Activated CD4-positive, alpha-beta T cell treated with anti-CD3 and anti-CD28 coated beads for 48 hours (primary cell): Measurements from ENCODE around the gene CST11.
"Not testable (repeated sequence)": the region's sequence is repeated elsewhere in the genome, so short reads cannot be mapped to it uniquely, and the experiment has no call there.

Source experiments
- DNase-seq: peaks from one replicate; pipeline ENCODE4 v3.0.0-alpha.2; 2020

CST11 gene, protein sequence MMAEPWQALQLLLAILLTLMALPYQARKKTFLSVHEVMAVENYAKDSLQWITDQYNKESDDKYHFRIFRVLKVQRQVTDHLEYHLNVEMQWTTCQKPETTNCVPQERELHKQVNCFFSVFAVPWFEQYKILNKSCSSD

DNA sequence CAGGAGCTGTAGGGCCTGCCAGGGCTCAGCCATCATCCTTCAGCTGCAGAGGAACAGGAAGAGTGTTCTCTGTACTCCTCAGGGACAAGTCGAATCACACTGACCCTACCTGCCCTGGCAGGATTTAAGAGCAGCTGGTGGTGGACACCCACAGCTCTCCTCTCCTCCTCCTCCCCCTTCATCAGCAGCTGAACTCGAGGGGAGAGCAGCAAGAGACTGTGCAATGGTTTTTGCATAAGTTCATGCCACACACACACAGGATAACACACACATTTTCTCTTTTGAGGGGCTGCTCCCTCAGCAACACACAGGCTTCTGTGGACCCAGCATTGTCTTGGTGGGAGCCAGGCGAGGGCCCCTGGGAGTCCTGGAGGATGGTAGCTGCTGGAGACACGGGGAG, at the start of gene CST11:
CST11 (minus strand) TSS at position 101 of the 400 bp plus-strand sequence; CDS start at position 36, 65 bp downstream.
- no peak for DNase-seq

- DNase-seq: no peak
Observed at GRCh38 chr20:23501926-23502325, 49.2 kb upstream of the CST11 start.

DNA sequence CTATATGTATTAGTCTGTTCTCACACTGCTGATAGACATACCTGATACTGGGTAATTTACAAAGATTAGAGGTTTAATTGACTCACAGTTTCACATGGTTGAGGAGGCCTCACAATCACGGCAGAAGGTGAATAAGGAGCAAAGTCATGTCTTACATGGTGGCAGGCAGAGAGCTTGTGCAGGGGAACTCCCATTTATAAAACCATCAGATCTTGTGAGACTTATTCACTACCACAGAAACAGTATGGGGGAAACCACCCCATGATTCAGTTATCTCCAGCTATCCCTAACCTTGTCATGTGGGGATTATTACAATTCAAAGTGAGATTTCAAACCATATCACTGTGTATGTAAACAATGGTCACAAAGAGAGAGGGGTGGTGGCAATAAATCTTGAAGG, 44.9 kb upstream of the CST11 start:
- DNase-seq: peak; percentile 49

DNA sequence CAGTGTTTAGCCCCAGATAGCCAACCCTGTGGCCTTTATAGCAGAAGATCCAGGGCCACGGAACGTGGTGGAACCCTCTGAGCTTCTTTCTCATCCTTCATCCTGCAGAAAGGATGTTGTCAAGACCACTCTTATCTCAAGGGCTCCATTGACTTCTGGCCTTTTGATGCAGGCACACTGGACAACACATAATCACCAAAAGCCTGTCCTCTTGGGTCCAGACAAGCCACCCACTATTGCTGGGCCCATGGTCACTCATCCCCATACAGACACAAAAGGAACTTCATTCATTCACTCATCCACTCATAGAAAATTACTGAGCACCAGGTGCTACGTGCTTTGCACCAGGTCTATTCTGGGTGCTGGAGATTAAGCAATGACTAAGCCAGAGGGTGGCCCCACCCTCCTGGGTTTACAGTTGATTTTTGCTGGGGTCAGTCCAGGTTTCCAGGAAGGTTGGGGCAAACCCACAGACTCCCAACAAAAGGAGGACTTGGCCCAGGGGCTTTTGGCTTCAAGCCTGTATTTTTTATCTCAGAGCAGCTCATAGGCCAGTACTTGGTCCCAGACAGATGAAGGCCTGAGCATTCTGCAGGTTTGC, 40.6 kb upstream of the CST11 start:
- DNase-seq: no peak

- DNase-seq: peak; percentile 23
Observed at GRCh38 chr20:23492292-23492691, 39.6 kb upstream of the CST11 start.

DNA sequence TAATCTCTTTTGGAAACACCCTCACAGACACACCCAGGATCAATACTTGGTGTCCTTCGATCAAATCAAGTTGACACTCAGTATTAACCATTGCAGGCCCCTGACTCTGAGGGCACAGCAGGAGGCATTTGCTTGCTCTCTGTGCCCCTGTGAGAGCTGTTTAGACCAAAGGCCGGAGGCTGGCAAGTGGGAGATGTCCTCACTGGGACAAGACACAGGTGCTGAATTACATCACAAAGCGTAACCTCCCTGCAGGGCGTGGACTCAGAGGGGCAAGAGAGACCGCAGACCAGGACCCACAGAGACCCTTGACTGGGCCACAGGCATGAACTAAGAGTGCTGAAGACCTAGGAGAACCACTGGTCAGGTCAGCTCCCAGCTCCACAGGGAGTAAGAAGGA, 38.1 kb upstream of the CST11 start, which contains the start of gene CST8:
CST8 (plus strand) TSS at position 301 of the 400 bp plus-strand sequence. CDS start 551 bp downstream, outside the sequence.
- no peak for DNase-seq

- DNase-seq: no peak
Observed at GRCh38 chr20:23488996-23489395, 36.3 kb upstream of the CST11 start.

- no peak for DNase-seq
Observed at GRCh38 chr20:23488470-23488869, 35.8 kb upstream of the CST11 start.

GRCh38 chr20:23484081-23484480, 31.4 kb upstream of the CST11 start:
- DNase-seq: no peak

GRCh38 chr20:23482138-23482537, 29.5 kb upstream of the CST11 start:
- no peak for DNase-seq

DNA sequence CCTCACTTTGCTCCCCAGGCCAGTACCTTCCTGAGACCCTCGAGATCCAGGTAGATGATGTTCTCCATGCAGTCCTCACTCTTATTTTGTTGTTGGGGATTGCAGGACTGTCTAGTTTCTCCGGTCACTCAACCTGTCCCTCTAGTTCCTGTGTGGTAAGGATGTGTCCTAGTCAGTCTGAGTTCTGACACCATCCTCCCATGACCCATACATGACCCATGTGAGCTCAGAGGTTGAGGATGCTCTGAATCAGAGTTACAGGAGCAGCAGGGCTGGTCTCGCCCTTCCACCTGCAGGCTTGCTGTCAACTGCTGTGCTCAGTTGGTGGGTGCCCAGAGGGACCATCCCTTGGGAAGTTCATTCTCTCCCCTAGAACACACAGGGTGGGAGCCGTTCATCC, 26.4 kb upstream of the CST11 start:
- no peak for DNase-seq

DNA sequence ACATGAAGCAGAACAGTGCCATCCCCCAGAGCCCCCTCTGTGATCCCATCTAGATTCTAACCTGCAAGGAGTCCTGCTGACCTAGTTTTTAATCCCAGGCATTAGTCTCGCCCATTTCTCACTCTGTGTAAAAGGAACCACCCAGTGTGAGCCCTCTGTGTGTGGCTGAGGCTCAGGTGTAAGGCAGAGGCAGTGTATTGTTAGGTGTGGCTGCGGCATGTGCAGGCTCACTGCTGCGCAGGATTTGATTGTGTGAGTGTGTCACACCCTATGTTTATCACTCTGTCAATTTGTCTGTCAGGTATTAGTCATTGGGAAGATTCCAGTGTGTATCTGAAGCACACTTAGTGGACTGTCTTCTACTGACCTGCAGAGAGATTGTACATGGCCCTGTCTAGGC, 24.5 kb upstream of the CST11 start:
- no peak for DNase-seq

- no peak for DNase-seq
Observed at GRCh38 chr20:23476015-23476754, 23.5 kb upstream of the CST11 start.

- no peak for DNase-seq
Observed at GRCh38 chr20:23475395-23475794, 22.7 kb upstream of the CST11 start.

- DNase-seq: not testable (repeated sequence)
Observed at GRCh38 chr20:23473293-23473692, 20.6 kb upstream of the CST11 start.

- not testable (repeated sequence) for DNase-seq
Observed at GRCh38 chr20:23472306-23472705, 19.6 kb upstream of the CST11 start.

- DNase-seq: not testable (repeated sequence)
Observed at GRCh38 chr20:23466961-23467360, 14.3 kb upstream of the CST11 start.

GRCh38 chr20:23461180-23461579, 8.5 kb upstream of the CST11 start:
- no peak for DNase-seq

DNA sequence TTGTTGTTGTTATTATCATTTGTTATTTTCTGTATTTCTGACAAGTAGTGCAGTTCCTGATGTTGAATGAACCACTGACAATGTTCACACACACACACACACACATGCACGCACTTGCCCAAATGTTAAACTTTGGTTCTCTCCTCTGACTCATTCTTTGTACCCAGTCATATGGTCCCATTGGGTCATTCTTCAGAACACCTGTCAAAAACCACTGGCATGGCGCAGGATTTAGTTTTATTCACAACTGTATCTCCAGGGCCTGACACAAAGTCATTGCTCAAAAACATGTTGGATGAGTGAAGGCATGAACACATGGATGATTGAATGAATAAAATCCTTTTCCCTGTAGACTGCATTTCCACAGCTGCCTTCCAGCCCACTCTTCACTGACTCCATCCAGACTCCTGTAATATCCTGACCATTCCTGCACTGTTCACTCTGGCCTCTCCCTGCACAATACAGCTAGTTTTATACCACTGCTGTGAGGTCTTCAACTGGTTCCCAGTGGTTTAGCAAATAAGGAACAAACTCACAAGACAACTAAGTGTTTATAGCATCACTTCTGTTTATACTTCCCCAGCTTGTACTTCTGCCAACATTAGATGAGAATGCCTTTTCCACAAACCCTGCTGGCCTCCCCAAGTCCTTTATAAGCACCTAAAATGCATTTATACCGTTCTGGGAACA, 6.9 kb upstream of the CST11 start:
- no peak for DNase-seq

DNA sequence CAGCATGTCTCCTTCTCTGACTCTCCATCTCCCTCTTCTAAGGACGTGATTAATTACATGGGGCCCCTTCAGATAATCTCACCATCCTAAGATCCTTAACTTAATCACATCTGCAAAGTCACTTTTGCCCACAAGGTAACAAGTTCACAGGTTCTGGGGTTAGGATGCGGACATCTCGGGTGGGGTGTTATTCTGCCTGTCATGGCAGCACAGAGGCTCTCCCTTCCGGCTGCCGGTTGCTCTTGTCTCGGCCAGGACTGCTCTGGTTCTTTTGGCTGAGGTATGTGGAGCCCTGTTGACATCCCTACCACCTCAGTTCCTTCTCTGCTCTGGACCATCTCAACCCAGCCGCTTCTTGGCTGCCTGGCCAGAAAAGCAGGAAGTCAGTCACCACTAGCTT, 4.2 kb upstream of the CST11 start:
- DNase-seq: no peak

DNA sequence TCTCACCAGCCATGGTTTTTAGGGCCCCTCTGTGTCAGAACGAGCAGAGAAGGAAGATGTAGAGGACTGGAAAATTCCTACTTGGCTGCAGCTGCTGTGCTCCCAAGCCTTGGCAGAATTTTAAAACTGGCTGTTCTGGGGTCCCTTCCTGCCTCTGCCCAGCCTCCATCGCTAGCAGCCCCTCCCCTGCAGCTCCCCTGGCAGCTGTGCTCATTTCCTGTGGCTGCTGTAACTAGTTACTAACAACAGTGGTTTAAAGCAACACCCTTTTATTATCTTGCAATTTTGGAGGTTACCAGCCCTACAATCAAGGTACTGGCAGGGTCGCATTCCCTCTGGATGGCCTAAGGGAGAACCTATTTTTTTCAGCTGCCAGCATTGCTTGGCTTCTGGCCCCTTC, 3.7 kb upstream of the CST11 start:
- no peak for DNase-seq

- no peak for DNase-seq
Observed at GRCh38 chr20:23455639-23456038, 3.0 kb upstream of the CST11 start.

- DNase-seq: no peak
Observed at GRCh38 chr20:23454816-23455215, 2.1 kb upstream of the CST11 start.
